K562 (cell line): ENCODE data around the gene CLCN2. TPM values are rescaled to one million over a fixed set of nuclear protein-coding genes. Genes with fewer than 3 reads are reported as not detected.
A peak's percentile ranks its signal among the peaks of the same experiment; 100 is the strongest.

Experiments used
- ATAC-seq: fragments of 200-7000 bp; cut with Tn5 transposase; 3 replicates; pipeline ENCODE4 v1.9.1; 2020; ENCODE audit warnings: moderate library complexity
- BruUV-seq: library from RNA; stranded (reverse); fragments of 400-500 nt; replicated peaks from 2 replicates; lab custom pipeline; 2021; lab: Mats Ljungman, UMichigan
- CTCF ChIA-PET: fragments of 300-600 bp; formaldehyde crosslinking; extraction: SDS; loops from one replicate; lab custom pipeline; 2021; ENCODE audit warnings: low intra/inter-chr PET ratio; lab: Yijun Ruan, JAX
- POLR2A ChIA-PET: fragments of 300-600, 350-650 bp; sonication (Branson Sonifier 250); formaldehyde crosslinking; extraction: SDS; loops from one replicate; lab custom pipeline; 2021; ENCODE audit warnings: antibody characterized with exemption, inconsistent platforms; lab: Yijun Ruan, JAX
- DNase-seq, 4 experiments: peaks; one replicate each; pipeline versions ENCODE4 v3.0.0 to v3.0.0-alpha.2; 2011 to 2018; ENCODE audit warnings: low spot score in 3 of 4, mixed read lengths in 3 of 4; ENCODE audit errors: extremely low read depth in 1 of 4
- FAIRE-seq: peaks from 2 replicates; lab custom pipeline; 2011; peaks lifted over from hg19 to GRCh38; lab: Jason Lieb, UNC
- H2AFZ ChIP-seq: 2 replicates; pipeline ENCODE4 v1.6.0; 2011; ENCODE audit warnings: low read depth, low read length, control low read depth, inconsistent platforms
- H3K27ac ChIP-seq: fragments of 200-600 bp; 3 replicates; pipeline ENCODE4 v1.8.0; 2011; ENCODE audit warnings: low read depth, mild to moderate bottlenecking, control low read depth, inconsistent platforms, low read length, moderate library complexity, mixed read lengths; ENCODE audit errors: extremely low read depth
- H3K27me3 ChIP-seq, 2 experiments: fragments of 300-600 bp in 1 of 2; 2 replicates in 1 of 2; 3 replicates in 1 of 2; pipeline versions ENCODE4 v1.6.0 to v1.8.0; 2011; ENCODE audit warnings: inconsistent platforms in 2 of 2, low read length in 2 of 2, mild to moderate bottlenecking in 1 of 2, mixed read lengths in 1 of 2, moderate library complexity in 1 of 2; ENCODE audit not compliant: control insufficient read depth in 2 of 2, insufficient read depth in 2 of 2
- H3K36me3 ChIP-seq: fragments of 300-600 bp; 3 replicates; pipeline ENCODE4 v1.8.0; 2011; ENCODE audit warnings: mild to moderate bottlenecking, low read length, inconsistent platforms; ENCODE audit not compliant: control insufficient read depth, insufficient read depth
- H3K4me1 ChIP-seq, 2 experiments: fragments of 200-600 bp in 1 of 2; replicated peaks in 1 of 2; 2 replicates in 1 of 2; 3 replicates in 1 of 2; pipeline versions ENCODE4 v1.5.1 to v1.8.0; 2011; ENCODE audit warnings: inconsistent platforms in 2 of 2, low read length in 2 of 2, mild to moderate bottlenecking in 1 of 2, mixed read lengths in 1 of 2, moderate library complexity in 1 of 2; ENCODE audit not compliant: control insufficient read depth in 2 of 2, insufficient read depth in 2 of 2
- H3K4me2 ChIP-seq: 2 replicates; pipeline ENCODE4 v1.6.1; 2011; ENCODE audit warnings: low read length, control low read depth, inconsistent platforms, mixed read lengths; ENCODE audit not compliant: insufficient read depth
- H3K4me3 ChIP-seq: fragments of 200-600 bp; sonication (generic), shearing (Covaris generic); 2 replicates; pipeline ENCODE4 v1.5.1; 2016; ENCODE audit warnings: control low read depth, inconsistent platforms
- H3K79me2 ChIP-seq: fragments of 200-600 bp; 3 replicates; pipeline ENCODE4 v1.8.0; 2011; ENCODE audit warnings: low read length, inconsistent platforms; ENCODE audit not compliant: control insufficient read depth, insufficient read depth
- H3K9ac ChIP-seq, 2 experiments: 2 replicates each; pipeline versions ENCODE4 v1.6.0 to v1.6.1; 2011; ENCODE audit warnings: low read depth in 2 of 2, low read length in 2 of 2, control low read depth in 1 of 2, inconsistent platforms in 1 of 2, mild to moderate bottlenecking in 1 of 2, mixed read lengths in 1 of 2; ENCODE audit not compliant: insufficient read depth in 1 of 2
- H3K9me1 ChIP-seq: one replicate; pipeline ENCODE4 v1.6.0; 2011; ENCODE audit warnings: inconsistent platforms, mild to moderate bottlenecking, low read length, moderate library complexity; ENCODE audit not compliant: control insufficient read depth, insufficient read depth
- H3K9me3 ChIP-seq: replicated peaks from 2 replicates; pipeline ENCODE4 v1.5.1; 2011; ENCODE audit warnings: low read depth, low read length, inconsistent platforms; ENCODE audit not compliant: control insufficient read depth, insufficient read depth
- H4K20me1 ChIP-seq: replicated peaks from 2 replicates; pipeline ENCODE4 v1.6.1; 2011; ENCODE audit warnings: low read length, inconsistent platforms, mixed read lengths; ENCODE audit not compliant: control insufficient read depth, insufficient read depth
- BRF1 ChIP-seq: IDR thresholded peaks from 3 replicates; pipeline ENCODE4 v1.6.1; 2011; ENCODE audit warnings: borderline replicate concordance, mild to moderate bottlenecking; ENCODE audit not compliant: insufficient read length; ENCODE audit errors: extremely low read depth
- NCOA1 ChIP-seq: fragments of 450-650 bp; IDR thresholded peaks from 2 replicates; pipeline ENCODE4 v1.6.1; 2016; ENCODE audit warnings: low read depth
- SMAD3 ChIP-seq: fragments of 450-650 bp; formaldehyde crosslinking; conservative IDR thresholded peaks from 2 replicates; pipeline ENCODE4 v1.4.0; 2020; ENCODE audit warnings: mild to moderate bottlenecking
- TBL1XR1 ChIP-seq, 2 experiments: IDR thresholded peaks; 2 replicates each; pipeline ENCODE4 v1.6.1; 2012; ENCODE audit warnings: improper control_type of control experiment in 2 of 2, low read length in 2 of 2, mild to moderate bottlenecking in 1 of 2
- ZNF224 ChIP-seq: sonication (generic); formaldehyde crosslinking; IDR thresholded peaks from 2 replicates; pipeline ENCODE4 v1.8.0; 2022; ENCODE audit warnings: mild to moderate bottlenecking, missing genetic modification reagents
- WGBS: fragments of 100-300 bp; shearing (Covaris generic); methylation state at CpG from one replicate; pipeline ENCODE4 v1.1.6; 2016; ENCODE audit warnings: low coverage, mixed read lengths; ENCODE audit not compliant: insufficient coverage; ENCODE audit errors: missing lambda C conversion rate; 5-methylcytosine and 5-hydroxymethylcytosine counted together
- in situ Hi-C: fragments of 300-500 bp; cut with MboI; formaldehyde crosslinking; loops from 4 replicates; pipeline ENCODE4 v1.15.0; 2018; ENCODE audit warnings: inconsistent platforms, mixed read lengths
- intact Hi-C: fragments of 100-400 bp; cut with micrococcal nuclease; formaldehyde crosslinking; loops from 2 replicates; pipeline ENCODE4 v1.14.2; 2022
- polyA plus RNA-seq, 8 experiments: library from polyadenylated mRNA; depleted of rRNA in 4 of 8; stranded (reverse) in 5 of 8; unstranded in 3 of 8; fragments of >200 nt; fragmentation: Nextera tagmentation in 2 of 8; fragmentation: Illumina TruSeq in 1 of 8; extraction: Ambion mirVana in 2 of 8; extraction: Trizol in 1 of 8; gene quantifications; 2 replicates each; pipeline versions ENCODE4 v1.2.1 to v1.2.3, GENCODE V29; 2011 to 2014; ENCODE audit warnings: inconsistent platforms in 1 of 8, missing spikeins in 1 of 8
- total RNA-seq, 7 experiments: library from RNA; depleted of rRNA in 6 of 7; stranded (reverse); fragments of >200 nt in 6 of 7; fragmentation: Illumina TruSeq in 2 of 7; extraction: Trizol in 2 of 7; gene quantifications; 2 replicates each; pipeline versions ENCODE4 v1.2.1 to v1.2.3, GENCODE V29; 2011 to 2021; ENCODE audit warnings: low replicate concordance in 1 of 7
- TF ChIP-seq, protein P1 (sequence below): sonication (generic); formaldehyde crosslinking; IDR thresholded peaks from 2 replicates; pipeline ENCODE4 v1.8.0; 2022; ENCODE audit warnings: missing genetic modification reagents, mild to moderate bottlenecking, moderate library complexity, borderline replicate concordance
- TF ChIP-seq, protein P2 (sequence below), 3 experiments: fragments of 200-800 bp in 1 of 3; sonication (Bioruptor generic) in 1 of 3; sonication (generic) in 1 of 3; formaldehyde crosslinking in 1 of 3; IDR thresholded peaks; 2 replicates each; pipeline versions ENCODE4 v1.6.1 to v1.8.0; 2016 to 2022; ENCODE audit warnings: mild to moderate bottlenecking in 2 of 3, missing compliant biosample characterization in 2 of 3, missing genetic modification characterization in 2 of 3, missing genetic modification reagents in 1 of 3
- TF ChIP-seq, protein P3 (sequence below): sonication (generic); formaldehyde crosslinking; IDR thresholded peaks from 2 replicates; pipeline ENCODE4 v1.8.1; 2023; ENCODE audit warnings: mild to moderate bottlenecking, missing genetic modification reagents

Gene CLCN2
- total and polyA plus RNA-seq, 9 of the 15 experiments (the other 6 are each of a cell fraction or from before 2014, with no cell fraction given), result 0.10 to 14.0 (median 6.9) TPM

DNA sequence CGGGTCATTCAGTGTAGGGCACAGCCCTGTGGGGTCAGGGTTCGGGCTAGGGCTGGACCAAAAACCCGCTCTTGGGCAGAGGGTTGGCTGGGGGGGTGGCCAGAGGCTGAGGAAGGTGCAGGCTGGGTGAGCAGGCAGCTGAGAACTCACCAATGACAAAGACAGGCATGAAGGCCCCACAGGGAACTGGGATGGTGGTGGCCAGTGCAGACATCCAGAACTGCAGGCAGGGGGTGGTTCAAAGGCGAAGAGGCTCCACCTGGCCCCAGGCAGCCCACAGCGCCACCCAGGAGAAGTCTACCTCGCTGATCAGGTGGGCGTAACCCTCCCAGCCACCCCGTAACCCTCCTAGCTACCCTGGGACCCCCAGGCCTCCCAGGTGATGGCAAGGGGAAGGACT lies 6.7 kb downstream of the CLCN2 start:
- Histone ChIP-seq H4K20me1 (no peaks in the 10 kb centered on the region), H3K4me3 (no peak overlapping the region), H2AFZ (no peak overlapping the region), H3K36me3 (peaks cover 86% of the 10 kb centered on the region; the same call in 2 of the 3 replicates), H3K9me1 (peaks cover 5% of the 10 kb centered on the region), H3K4me2 (no peak overlapping the region), H3K27me3 (no peaks in the 10 kb centered on the region), H3K9me3 (no peaks in the 10 kb centered on the region), H3K79me2 (peaks cover 6% of the 10 kb centered on the region; the same call in 2 of the 3 replicates), H3K4me1 (peaks cover 25 to 69% of the 10 kb centered on the region in 2 experiments; a peak in 4 of 5 replicates), H3K27ac (no peak overlapping the region), H3K9ac (peak overlapping the region in 1 of 2 experiments; percentile 60; a peak in 2 of 4 replicates)
- ATAC-seq, result no peak; the same call in 2 of the 3 replicates
- no peak for FAIRE-seq
- BruUV-seq, result no TSS peak
- ChIA-PET CTCF (no interaction called here), POLR2A (interaction anchor here (0.6 to 1.2 kb wide), 3 partner anchors 9 to 1469 kb away, joined by 3 to 4 read pairs (median 4); no protein-coding TSS in a partner anchor)
- no peak for DNase-seq
- in situ Hi-C loops (no loop called here), intact Hi-C loops (no loop called here)
- WGBS, result 91% methylated on average over 5 of the region's 8 CpGs
- TF ChIP-seq BRF1, result no peak
- TF ChIP-seq, protein P1, sequence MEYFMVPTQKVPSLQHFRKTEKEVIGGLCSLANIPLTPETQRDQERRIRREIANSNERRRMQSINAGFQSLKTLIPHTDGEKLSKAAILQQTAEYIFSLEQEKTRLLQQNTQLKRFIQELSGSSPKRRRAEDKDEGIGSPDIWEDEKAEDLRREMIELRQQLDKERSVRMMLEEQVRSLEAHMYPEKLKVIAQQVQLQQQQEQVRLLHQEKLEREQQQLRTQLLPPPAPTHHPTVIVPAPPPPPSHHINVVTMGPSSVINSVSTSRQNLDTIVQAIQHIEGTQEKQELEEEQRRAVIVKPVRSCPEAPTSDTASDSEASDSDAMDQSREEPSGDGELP (CRISPR knock-in tag), result peak; percentile 18; the same call in 1 of the 2 replicates
- TF ChIP-seq SMAD3 (CRISPR knock-in tag), result no peak
- TF ChIP-seq NCOA1, result no peak
- TF ChIP-seq, protein P2, sequence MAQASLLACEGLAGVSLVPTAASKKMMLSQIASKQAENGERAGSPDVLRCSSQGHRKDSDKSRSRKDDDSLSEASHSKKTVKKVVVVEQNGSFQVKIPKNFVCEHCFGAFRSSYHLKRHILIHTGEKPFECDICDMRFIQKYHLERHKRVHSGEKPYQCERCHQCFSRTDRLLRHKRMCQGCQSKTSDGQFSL (CRISPR knock-in tag; IDR thresholded peaks at IDR 0.05), result 0 out of 2 replicates have a peak, but pooled peaks have one; percentile 58
- TF ChIP-seq, protein P2 (tag; IDR thresholded peaks at IDR 0.05), result no peak
- TF ChIP-seq, protein P3, sequence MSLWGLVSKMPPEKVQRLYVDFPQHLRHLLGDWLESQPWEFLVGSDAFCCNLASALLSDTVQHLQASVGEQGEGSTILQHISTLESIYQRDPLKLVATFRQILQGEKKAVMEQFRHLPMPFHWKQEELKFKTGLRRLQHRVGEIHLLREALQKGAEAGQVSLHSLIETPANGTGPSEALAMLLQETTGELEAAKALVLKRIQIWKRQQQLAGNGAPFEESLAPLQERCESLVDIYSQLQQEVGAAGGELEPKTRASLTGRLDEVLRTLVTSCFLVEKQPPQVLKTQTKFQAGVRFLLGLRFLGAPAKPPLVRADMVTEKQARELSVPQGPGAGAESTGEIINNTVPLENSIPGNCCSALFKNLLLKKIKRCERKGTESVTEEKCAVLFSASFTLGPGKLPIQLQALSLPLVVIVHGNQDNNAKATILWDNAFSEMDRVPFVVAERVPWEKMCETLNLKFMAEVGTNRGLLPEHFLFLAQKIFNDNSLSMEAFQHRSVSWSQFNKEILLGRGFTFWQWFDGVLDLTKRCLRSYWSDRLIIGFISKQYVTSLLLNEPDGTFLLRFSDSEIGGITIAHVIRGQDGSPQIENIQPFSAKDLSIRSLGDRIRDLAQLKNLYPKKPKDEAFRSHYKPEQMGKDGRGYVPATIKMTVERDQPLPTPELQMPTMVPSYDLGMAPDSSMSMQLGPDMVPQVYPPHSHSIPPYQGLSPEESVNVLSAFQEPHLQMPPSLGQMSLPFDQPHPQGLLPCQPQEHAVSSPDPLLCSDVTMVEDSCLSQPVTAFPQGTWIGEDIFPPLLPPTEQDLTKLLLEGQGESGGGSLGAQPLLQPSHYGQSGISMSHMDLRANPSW, result no peak
- no peak for TF ChIP-seq TBL1XR1 (IDR thresholded peaks at IDR 0.05; ENCODE audit: low read length in 2 of 2)
- no peak for TF ChIP-seq ZNF224 (CRISPR knock-in tag)
